ENCODE measurements around the gene CTIF.

GRCh38 chr18:48534364-48534763 is 4.5 kb upstream of the CTIF start:
- no peak for TF ChIP-seq EZH2 (IDR thresholded peaks at IDR 0.05; ENCODE audit: low read length, missing control alignments)
- TF ChIP-seq, protein P1, sequence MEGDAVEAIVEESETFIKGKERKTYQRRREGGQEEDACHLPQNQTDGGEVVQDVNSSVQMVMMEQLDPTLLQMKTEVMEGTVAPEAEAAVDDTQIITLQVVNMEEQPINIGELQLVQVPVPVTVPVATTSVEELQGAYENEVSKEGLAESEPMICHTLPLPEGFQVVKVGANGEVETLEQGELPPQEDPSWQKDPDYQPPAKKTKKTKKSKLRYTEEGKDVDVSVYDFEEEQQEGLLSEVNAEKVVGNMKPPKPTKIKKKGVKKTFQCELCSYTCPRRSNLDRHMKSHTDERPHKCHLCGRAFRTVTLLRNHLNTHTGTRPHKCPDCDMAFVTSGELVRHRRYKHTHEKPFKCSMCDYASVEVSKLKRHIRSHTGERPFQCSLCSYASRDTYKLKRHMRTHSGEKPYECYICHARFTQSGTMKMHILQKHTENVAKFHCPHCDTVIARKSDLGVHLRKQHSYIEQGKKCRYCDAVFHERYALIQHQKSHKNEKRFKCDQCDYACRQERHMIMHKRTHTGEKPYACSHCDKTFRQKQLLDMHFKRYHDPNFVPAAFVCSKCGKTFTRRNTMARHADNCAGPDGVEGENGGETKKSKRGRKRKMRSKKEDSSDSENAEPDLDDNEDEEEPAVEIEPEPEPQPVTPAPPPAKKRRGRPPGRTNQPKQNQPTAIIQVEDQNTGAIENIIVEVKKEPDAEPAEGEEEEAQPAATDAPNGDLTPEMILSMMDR (conservative IDR thresholded peaks at IDR 0.05 in 1 of 2, IDR thresholded peaks at IDR 0.05 in 1 of 2; ENCODE audit: low read depth in 1 of 2, low read length in 2 of 2) = no peak
